Measurements from ENCODE around the gene PARD3.

- TF ChIP-seq, protein P1, sequence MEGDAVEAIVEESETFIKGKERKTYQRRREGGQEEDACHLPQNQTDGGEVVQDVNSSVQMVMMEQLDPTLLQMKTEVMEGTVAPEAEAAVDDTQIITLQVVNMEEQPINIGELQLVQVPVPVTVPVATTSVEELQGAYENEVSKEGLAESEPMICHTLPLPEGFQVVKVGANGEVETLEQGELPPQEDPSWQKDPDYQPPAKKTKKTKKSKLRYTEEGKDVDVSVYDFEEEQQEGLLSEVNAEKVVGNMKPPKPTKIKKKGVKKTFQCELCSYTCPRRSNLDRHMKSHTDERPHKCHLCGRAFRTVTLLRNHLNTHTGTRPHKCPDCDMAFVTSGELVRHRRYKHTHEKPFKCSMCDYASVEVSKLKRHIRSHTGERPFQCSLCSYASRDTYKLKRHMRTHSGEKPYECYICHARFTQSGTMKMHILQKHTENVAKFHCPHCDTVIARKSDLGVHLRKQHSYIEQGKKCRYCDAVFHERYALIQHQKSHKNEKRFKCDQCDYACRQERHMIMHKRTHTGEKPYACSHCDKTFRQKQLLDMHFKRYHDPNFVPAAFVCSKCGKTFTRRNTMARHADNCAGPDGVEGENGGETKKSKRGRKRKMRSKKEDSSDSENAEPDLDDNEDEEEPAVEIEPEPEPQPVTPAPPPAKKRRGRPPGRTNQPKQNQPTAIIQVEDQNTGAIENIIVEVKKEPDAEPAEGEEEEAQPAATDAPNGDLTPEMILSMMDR (IDR thresholded peaks at IDR 0.05), result no peak
- TF ChIP-seq POLR2AphosphoS5 (IDR thresholded peaks at IDR 0.05), result no peak
- no peak for TF ChIP-seq EP300 (IDR thresholded peaks at IDR 0.05)
- no peak for TF ChIP-seq POLR2A (IDR thresholded peaks at IDR 0.05)
These were observed 583.5 kb downstream of the PARD3 start for GRCh38 chr10:34231441-34232180.
